Stimulated activated CD8-positive, alpha-beta memory T cell treated with anti-CD3 and anti-CD28 coated beads, Interleukin-7, amount 100 ng/mL, for 4 hours (primary cell): ENCODE results near the gene KAZN.
A peak's percentile ranks its signal among the peaks of the same experiment; 100 is the strongest.

Experiments used
- DNase-seq, 2 donors: peaks; one replicate each; pipeline ENCODE4 v3.0.0-alpha.2; 2020; ENCODE audit warnings: low read depth in 2 of 2

Gene KAZN

DNA sequence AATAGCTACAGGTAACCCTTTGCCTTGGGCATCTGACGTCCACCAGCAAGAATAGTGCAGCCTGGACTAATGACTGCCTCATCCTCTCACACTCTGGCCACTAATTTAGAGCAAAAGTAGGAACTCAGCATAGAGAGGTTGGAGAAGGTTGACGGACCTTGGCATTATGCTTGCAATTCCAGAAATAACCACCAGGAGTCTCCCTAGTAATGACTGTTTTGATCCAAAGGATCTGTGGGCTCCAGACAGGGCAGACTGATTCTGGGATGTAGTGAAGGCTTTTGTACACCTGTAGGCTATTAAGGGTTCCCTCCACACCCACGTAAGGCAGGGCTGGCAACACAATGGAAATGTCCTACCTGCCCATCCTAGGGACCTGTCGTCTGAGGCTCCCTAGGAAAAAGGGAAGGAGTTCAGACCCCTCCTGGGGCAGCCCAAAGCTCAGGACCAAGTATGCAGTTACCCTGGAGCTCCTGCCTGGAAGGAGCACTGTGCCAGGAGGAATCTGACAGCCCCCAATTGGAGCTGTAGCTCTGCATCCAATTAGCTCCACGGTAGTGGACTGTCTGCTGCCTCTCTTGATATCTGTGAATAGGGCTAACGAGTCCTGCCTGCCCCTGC is 464.1 kb downstream of the KAZN start:
- DNase-seq = no peak

- no peak for DNase-seq
These were observed 464.9 kb downstream of the KAZN start for GRCh38 chr1:15063346-15063745.

GRCh38 chr1:15063783-15064182 is 465.3 kb downstream of the KAZN start:
- DNase-seq = no peak

- DNase-seq = no peak
These were observed 465.9 kb downstream of the KAZN start for GRCh38 chr1:15064217-15064929.

- no peak for DNase-seq
These were observed 466.8 kb downstream of the KAZN start for GRCh38 chr1:15065291-15065690.

GRCh38 chr1:15065736-15066135 is 467.3 kb downstream of the KAZN start:
- peak in 1 of 2 donors; percentile 5 for DNase-seq

DNA sequence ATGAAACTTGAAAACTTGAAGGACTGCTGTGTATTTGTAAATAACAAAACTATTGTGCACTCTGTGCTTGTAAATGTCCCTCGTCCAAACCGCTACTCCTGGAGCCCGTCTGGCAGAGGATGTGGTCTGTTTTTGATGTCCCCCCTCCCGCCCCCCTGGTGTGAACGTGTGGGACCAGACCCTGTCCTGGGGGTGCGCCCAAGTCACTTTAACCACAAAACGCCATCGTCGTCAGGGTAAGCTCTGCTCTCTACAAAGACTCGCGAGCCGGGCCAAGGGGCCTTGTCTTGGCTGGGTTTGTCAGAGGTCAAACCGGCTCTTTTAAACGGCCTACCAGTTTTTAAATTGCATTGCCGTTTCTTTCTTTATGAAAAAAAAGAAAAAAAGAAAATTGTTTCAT is 467.7 kb downstream of the KAZN start:
- DNase-seq = peak; percentile 7 to 28

GRCh38 chr1:15067148-15067547 is 468.7 kb downstream of the KAZN start:
- no peak for DNase-seq

- no peak for DNase-seq
These were observed 469.7 kb downstream of the KAZN start for GRCh38 chr1:15068152-15068551.

DNA sequence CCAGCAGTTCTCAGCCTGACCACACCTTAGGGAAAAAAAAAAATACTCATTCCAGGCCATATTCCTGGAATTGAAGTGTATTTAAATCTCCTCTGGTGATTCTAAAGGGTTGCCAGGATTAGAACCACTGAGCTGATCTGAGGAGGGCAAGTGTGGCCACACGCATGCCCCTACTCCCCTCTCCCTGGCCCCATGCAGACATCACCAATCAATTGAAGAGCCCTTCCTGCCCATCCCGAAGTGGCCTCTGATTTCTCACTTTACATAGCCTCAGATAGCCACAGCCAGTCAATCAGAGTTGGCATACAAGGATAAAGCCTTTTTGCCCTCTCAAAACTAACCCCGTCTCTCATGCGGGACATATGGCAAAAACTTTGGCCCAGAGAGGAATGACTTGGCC is 470.5 kb downstream of the KAZN start:
- no peak for DNase-seq

- DNase-seq = no peak
These were observed 471.8 kb downstream of the KAZN start for GRCh38 chr1:15070145-15070748.

- no peak for DNase-seq
These were observed 473.5 kb downstream of the KAZN start for GRCh38 chr1:15071936-15072335.

GRCh38 chr1:15073799-15074308 is 475.4 kb downstream of the KAZN start:
- no peak for DNase-seq

- DNase-seq = no peak
These were observed 476.7 kb downstream of the KAZN start for GRCh38 chr1:15075175-15075574.

GRCh38 chr1:15075817-15076216 is 477.3 kb downstream of the KAZN start:
- no peak for DNase-seq

- no peak for DNase-seq
These were observed 478.3 kb downstream of the KAZN start for GRCh38 chr1:15076807-15077206.

GRCh38 chr1:15077384-15077783 is 478.9 kb downstream of the KAZN start:
- DNase-seq = no peak

- peak in 1 of 2 donors; percentile 8 for DNase-seq
These were observed 482.0 kb downstream of the KAZN start for GRCh38 chr1:15080328-15081007.

DNA sequence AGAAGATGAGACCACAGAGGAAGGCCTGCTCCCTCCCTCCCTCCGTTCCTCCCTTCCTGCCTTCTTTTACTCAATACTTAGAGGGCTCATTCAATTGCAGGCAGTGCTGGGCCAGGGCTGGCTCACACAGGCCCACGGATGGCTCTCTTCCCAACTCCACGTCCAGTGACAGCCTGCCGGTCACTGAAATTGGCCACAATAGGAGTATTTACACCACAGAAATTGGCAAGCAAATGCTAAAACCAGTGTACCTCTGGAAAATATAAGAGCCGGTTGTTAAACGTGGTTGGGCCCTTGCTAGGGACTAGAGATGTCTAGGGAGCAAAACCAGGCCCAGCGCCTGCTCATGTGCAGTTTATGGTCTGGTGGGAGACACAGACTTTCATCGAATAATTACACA is 482.6 kb downstream of the KAZN start:
- no peak for DNase-seq

- no peak for DNase-seq
These were observed 485.1 kb downstream of the KAZN start for GRCh38 chr1:15083578-15083977.

DNA sequence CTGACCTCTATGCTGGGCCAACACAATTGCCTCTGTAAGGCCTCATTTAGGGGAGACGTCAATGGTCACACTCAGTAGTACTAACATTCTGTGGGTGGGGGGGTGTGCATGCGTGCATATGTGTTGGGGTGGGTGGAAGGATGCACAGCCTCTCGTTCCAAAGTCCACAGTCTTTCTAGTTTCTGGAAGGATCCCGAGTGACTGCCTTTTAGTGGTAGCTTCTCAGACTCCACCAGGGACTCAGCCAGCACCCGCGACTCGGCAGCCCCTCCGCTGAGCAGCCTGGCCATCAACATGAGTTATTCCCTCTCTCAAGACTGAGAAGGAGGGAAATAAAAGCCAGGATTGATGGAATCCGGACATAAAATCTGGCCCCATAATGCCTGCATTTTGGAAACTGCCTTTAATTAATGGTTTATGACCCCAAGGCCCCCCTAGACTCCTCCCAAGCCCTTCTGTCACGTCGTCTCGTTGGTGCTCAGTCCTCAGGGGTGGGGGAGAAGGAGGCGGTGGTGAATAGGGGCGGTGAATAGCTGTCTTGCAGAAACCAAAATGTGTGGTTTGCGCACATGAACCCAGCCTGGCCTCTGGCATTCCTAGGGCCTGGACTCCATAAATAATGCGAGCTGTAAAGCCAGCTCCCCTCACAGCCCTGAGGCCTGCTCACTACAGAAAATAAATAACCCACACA is 489.9 kb downstream of the KAZN start:
- no peak for DNase-seq
